SK-N-MC (cell line): ENCODE measurements around the gene RMDN2.
"Not testable (repeated sequence)": the region's sequence is repeated elsewhere in the genome, so short reads cannot be mapped to it uniquely, and the experiment has no call there.

Experiments used
- DNase-seq: peaks from one replicate; pipeline ENCODE4 v3.0.0-alpha.2; 2011; ENCODE audit warnings: low read depth, low spot score
- H3K27ac ChIP-seq: fragments of 200-600 bp; sonication (generic); 2 replicates; pipeline ENCODE4 v1.5.1; 2016; ENCODE audit warnings: mixed run types
- H3K36me3 ChIP-seq: fragments of 200-600 bp; sonication (generic); 2 replicates; pipeline ENCODE4 v1.6.1; 2017; ENCODE audit warnings: antibody characterized with exemption, low read length, mixed read lengths; ENCODE audit not compliant: insufficient read depth
- H3K4me3 ChIP-seq: fragments of 200-600 bp; sonication (generic); 2 replicates; pipeline ENCODE4 v1.5.1; 2016
- H3K9ac ChIP-seq: fragments of 200-600 bp; sonication (generic); 2 replicates; pipeline ENCODE4 v1.8.0; 2017; ENCODE audit warnings: mixed run types, mixed read lengths; ENCODE audit not compliant: insufficient read length
- H3K9me3 ChIP-seq: fragments of 200-600 bp; sonication (generic); 2 replicates; pipeline ENCODE4 v1.6.1; 2017; ENCODE audit warnings: low read depth, mild to moderate bottlenecking, antibody characterized with exemption, low read length, moderate library complexity, mixed read lengths
- EZH2 ChIP-seq: fragments of 200-600 bp; sonication (generic); IDR thresholded peaks from one replicate; pipeline ENCODE4 v1.6.1; 2017; ENCODE audit warnings: antibody characterized with exemption
- FOXP2 ChIP-seq: optimal IDR thresholded peaks from 2 replicates; pipeline ENCODE3; 2011; ENCODE audit warnings: mild to moderate bottlenecking, moderate library complexity; ENCODE audit not compliant: insufficient read depth; ENCODE audit errors: extremely low read length, control extremely low read depth
- POLR2AphosphoS5 ChIP-seq: IDR thresholded peaks from 2 replicates; pipeline ENCODE4 v1.6.1; 2012; ENCODE audit warnings: mild to moderate bottlenecking, low read depth, low read length, borderline replicate concordance

Gene RMDN2

DNA sequence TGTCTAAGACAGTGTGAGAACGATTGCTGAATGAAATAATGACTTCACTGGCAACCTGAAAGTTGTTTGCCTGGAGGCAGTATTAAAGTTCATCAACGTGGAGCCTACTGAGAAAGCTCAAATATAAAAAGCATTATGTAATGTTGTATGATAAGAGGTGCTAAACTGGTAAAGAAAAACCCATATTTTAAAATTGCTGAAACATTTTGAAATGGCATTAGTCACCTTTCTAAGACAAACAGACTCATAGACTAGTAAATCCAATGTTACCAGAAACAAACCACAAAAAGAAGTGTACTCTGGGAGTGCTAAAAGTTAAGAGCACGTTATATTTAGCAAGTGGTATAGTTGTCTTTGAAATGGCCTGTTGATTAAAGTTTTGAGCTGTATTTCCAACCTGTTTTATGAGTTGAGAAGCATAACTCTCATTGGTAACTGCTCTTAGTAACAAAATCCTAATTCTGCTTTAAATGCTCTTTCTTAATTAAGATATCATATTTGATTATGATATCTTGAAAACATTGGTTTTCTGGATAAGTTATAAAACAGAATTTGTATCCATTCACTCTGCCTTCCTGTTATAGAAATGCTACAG, 88.2 kb downstream of the RMDN2 start:
- no peak for DNase-seq
- Histone ChIP-seq H3K9me3 (no peaks in the 10 kb centered on the region), H3K36me3 (no peaks in the 10 kb centered on the region), H3K27ac (no peak overlapping the region), H3K4me3 (no peak overlapping the region), H3K9ac (no peak overlapping the region)
- no peak for TF ChIP-seq POLR2AphosphoS5
- TF ChIP-seq FOXP2: no peak
- no peak for TF ChIP-seq EZH2

GRCh38 chr2:38016219-38016618, 91.1 kb downstream of the RMDN2 start:
- TF ChIP-seq POLR2AphosphoS5: no peak
- TF ChIP-seq EZH2: no peak
- no peak for DNase-seq
- H3K36me3 ChIP-seq: no peaks in the 10 kb centered on the region
- H3K9ac ChIP-seq: no peak overlapping the region
- no peak overlapping the region for H3K4me3 ChIP-seq
- H3K9me3 ChIP-seq: no peaks in the 10 kb centered on the region
- no peak overlapping the region for H3K27ac ChIP-seq

GRCh38 chr2:38017836-38018235, 92.7 kb downstream of the RMDN2 start:
- Histone ChIP-seq H3K9me3 (no peaks in the 10 kb centered on the region), H3K27ac (no peak overlapping the region), H3K36me3 (no peaks in the 10 kb centered on the region), H3K4me3 (no peak overlapping the region), H3K9ac (no peak overlapping the region)
- no peak for DNase-seq
- TF ChIP-seq EZH2: no peak
- TF ChIP-seq FOXP2: no peak
- TF ChIP-seq POLR2AphosphoS5: no peak

DNA sequence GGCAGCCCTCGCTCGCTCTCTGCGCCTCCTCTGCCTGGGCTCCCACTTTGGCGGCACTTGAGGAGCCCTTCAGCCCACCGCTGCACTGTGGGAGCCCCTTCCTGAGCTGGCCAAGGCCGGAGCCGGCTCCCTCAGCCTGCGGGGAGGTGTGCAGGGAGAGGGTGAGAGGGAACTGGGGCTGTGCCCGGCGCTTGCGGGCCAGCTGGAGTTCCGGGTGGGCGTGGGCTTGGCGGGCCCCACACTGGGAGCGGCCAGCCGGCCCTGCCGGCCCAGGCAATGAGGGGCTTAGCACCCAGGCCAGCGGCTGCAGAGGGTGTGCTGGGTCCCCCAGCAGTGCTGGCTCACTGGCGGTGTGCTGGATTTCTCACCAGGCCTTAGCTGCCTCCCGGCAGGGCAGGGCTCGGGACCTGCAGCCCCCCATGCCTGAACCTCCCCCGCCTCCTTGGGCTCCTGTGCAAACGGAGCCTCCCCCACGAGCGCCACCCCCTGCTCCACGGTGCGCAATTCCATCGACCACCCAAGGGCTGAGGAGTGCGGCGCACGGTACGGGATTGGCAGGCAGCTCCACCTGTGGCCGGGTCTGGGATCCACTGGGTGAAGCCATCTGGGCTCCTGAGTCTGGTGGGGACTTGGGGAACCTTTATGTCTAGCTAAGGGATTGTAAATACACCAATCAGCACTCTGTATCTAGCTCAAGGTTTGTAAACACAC, 95.4 kb downstream of the RMDN2 start:
- H3K9ac ChIP-seq, DNase-seq, H3K9me3 ChIP-seq, H3K4me3 ChIP-seq, H3K27ac ChIP-seq, H3K36me3 ChIP-seq: not testable (repeated sequence)

GRCh38 chr2:38021589-38021988, 96.5 kb downstream of the RMDN2 start:
- H3K36me3 ChIP-seq: no peaks in the 10 kb centered on the region
- H3K9ac ChIP-seq: no peak overlapping the region
- no peak overlapping the region for H3K27ac ChIP-seq
- H3K4me3 ChIP-seq: no peak overlapping the region
- H3K9me3 ChIP-seq: no peaks in the 10 kb centered on the region
- TF ChIP-seq FOXP2: no peak
- no peak for DNase-seq

GRCh38 chr2:38026846-38027245, 101.8 kb downstream of the RMDN2 start:
- Histone ChIP-seq H3K36me3 (no peaks in the 10 kb centered on the region), H3K27ac (no peak overlapping the region), H3K9ac (no peak overlapping the region), H3K9me3 (no peaks in the 10 kb centered on the region), H3K4me3 (no peak overlapping the region)
- no peak for DNase-seq
- TF ChIP-seq EZH2 (no peak), POLR2AphosphoS5 (no peak), FOXP2 (no peak)

GRCh38 chr2:38028829-38029228, 103.7 kb downstream of the RMDN2 start:
- no peaks in the 10 kb centered on the region for H3K9me3 ChIP-seq
- H3K9ac ChIP-seq: no peak overlapping the region
- no peaks in the 10 kb centered on the region for H3K36me3 ChIP-seq
- no peak for DNase-seq
- H3K4me3 ChIP-seq: no peak overlapping the region
- H3K27ac ChIP-seq: no peak overlapping the region
- TF ChIP-seq POLR2AphosphoS5 (no peak), EZH2 (no peak), FOXP2 (no peak)

- H3K27ac ChIP-seq: no peak overlapping the region
- H3K9ac ChIP-seq: no peak overlapping the region
- DNase-seq: no peak
- H3K36me3 ChIP-seq: no peaks in the 10 kb centered on the region
- H3K9me3 ChIP-seq: no peaks in the 10 kb centered on the region
- no peak for TF ChIP-seq POLR2AphosphoS5
- no peak for TF ChIP-seq FOXP2
- TF ChIP-seq EZH2: no peak
- no peak overlapping the region for H3K4me3 ChIP-seq
Observed at GRCh38 chr2:38029512-38029911, 104.4 kb downstream of the RMDN2 start.

DNA sequence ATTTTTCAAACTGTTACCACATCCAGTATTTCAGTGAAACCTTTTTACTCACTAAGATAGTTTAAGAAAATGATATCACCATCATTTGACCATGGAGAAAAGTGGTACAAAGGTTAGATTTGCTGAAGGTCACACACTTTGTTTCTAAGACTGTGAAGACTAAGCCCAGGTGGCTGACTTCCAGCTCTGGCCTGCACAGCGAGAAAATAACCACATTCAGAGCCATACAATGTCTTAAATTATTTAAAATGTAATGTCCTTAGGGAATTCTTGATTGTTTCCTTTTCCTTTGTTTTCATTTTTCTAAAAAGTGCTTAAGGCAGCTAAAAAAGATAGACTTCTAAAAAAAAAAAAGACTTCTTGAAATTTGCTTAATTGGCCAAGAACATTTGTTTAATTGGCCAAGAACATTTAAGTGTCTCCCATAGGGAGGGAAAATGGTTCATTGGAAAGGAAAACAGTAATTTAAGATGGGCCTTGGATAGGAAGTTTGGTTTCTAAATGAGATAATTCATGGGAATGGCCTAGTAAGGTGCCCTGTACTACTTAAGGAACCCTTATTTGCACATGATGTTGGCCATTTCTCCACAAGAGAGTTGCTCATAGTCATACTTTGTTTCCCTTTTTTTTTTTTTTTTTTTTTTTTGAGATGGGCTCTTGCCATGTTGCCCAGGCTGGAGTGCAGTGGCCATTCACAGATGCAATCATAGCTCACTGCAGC, 105.7 kb downstream of the RMDN2 start:
- H3K9me3 ChIP-seq: no peaks in the 10 kb centered on the region

More for the DNA sequence above, 105.7 kb downstream of the RMDN2 start:
- no peak for TF ChIP-seq POLR2AphosphoS5
- no peak for TF ChIP-seq EZH2
- no peak for TF ChIP-seq FOXP2
- no peak for DNase-seq
- no peak overlapping the region for H3K27ac ChIP-seq
- H3K36me3 ChIP-seq: no peaks in the 10 kb centered on the region
- H3K4me3 ChIP-seq: no peak overlapping the region
- H3K9ac ChIP-seq: no peak overlapping the region
